Measurements from ENCODE around the gene THSD4. TPM values are rescaled to one million over a fixed set of nuclear protein-coding genes. Genes with fewer than 3 reads are reported as not detected.

Gene THSD4
- total RNA-seq, 6 experiments from 2014 or later = 5.2 to 21.8 (median 13.7) TPM

GRCh38 chr15:71349736-71350526, 234.7 kb downstream of the THSD4 start:
- Histone ChIP-seq H3K9me3 (no peaks in the 10 kb centered on the region), H3K4me3 (no peak overlapping the region), H3K4me1 (peaks cover 0 to 7% (median 0%) of the 10 kb centered on the region in 4 donors), H3K36me3 (no peaks in the 10 kb centered on the region), H3K27ac (no peak overlapping the region), H3K27me3 (no peaks in the 10 kb centered on the region)
- WGBS (ENCODE audit: insufficient coverage, low coverage, low lambda C conversion rate, missing lambda C conversion rate) = 80% methylated on average over 7 of the region's 7 CpGs
- no peak for DNase-seq
- no peak for ATAC-seq
- intact Hi-C loops (cut with DNase I) = no loop called here
- TF ChIP-seq, protein P1, sequence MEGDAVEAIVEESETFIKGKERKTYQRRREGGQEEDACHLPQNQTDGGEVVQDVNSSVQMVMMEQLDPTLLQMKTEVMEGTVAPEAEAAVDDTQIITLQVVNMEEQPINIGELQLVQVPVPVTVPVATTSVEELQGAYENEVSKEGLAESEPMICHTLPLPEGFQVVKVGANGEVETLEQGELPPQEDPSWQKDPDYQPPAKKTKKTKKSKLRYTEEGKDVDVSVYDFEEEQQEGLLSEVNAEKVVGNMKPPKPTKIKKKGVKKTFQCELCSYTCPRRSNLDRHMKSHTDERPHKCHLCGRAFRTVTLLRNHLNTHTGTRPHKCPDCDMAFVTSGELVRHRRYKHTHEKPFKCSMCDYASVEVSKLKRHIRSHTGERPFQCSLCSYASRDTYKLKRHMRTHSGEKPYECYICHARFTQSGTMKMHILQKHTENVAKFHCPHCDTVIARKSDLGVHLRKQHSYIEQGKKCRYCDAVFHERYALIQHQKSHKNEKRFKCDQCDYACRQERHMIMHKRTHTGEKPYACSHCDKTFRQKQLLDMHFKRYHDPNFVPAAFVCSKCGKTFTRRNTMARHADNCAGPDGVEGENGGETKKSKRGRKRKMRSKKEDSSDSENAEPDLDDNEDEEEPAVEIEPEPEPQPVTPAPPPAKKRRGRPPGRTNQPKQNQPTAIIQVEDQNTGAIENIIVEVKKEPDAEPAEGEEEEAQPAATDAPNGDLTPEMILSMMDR (IDR thresholded peaks at IDR 0.05) = no peak
- no peak for TF ChIP-seq POLR2A (IDR thresholded peaks at IDR 0.05)

DNA sequence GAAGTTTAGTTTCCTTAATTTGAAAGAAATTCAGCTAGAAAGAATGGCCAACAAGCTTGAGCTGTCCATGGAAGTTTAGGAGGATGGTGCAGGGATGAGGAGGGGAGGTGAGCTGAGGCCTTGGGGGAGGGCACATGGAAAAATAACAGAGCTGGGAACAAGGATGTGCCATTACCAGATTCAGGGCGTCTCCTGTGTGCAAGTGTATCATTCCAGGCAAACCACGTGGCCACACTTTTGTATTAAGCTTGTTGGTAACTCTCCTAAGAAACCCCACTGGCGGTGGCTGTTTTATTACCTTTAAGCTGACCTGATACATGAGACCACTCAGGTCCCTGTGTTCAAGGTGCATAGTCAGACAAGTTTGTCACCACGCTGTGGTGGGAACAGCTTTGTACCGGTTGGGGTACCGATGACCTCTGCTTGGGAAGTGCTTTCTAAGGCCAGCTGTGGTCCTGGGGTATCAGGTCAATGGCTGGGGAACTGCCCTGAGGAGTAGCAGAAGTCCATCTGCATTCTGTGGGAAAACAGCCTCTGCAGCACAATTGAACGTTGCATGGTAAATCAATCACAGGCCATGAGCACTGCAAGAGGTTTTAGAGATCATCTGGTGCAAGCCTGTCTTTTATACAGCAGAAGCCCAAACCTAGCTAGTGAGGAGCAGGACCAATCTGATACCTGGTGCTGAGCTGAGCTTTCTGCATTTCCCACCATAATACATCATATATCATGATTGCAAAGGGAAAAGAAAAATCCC, 235.5 kb downstream of the THSD4 start:
- Histone ChIP-seq H3K4me3 (no peak overlapping the region), H3K27me3 (no peaks in the 10 kb centered on the region), H3K36me3 (no peaks in the 10 kb centered on the region), H3K9me3 (no peaks in the 10 kb centered on the region), H3K27ac (no peak overlapping the region), H3K4me1 (peaks cover 0 to 7% (median 0%) of the 10 kb centered on the region in 4 donors)
- no peak for DNase-seq
- no peak for ATAC-seq
- WGBS (ENCODE audit: insufficient coverage, low coverage, low lambda C conversion rate, missing lambda C conversion rate) = 94% methylated on average over 3 of the region's 7 CpGs
- intact Hi-C loops (cut with DNase I) = no loop called here
- TF ChIP-seq, protein P1 (IDR thresholded peaks at IDR 0.05) = no peak
- no peak for TF ChIP-seq POLR2A (IDR thresholded peaks at IDR 0.05)

DNA sequence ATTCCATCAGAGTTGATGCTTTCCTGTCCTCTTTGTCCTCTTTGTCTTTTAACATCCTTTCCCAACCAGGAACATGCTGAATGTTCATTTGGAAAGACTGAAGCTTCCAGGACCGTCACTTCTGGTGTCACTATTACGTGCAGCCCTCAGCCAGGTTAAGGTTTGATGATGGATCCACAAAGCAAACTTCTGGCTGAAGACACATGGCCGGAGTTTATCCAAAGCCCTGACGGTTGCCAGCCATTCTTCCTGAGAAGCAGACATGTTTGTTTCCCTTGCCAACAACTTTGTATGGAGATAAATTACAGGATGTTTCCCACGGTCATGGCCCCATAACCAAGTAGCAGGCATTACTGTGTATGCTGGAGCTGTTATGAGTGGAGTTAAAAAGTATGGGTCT, 236.9 kb downstream of the THSD4 start:
- no peaks in the 10 kb centered on the region for H3K9me3 ChIP-seq
- no peaks in the 10 kb centered on the region for H3K27me3 ChIP-seq
- no peak for DNase-seq
- intact Hi-C loops (cut with DNase I) = no loop called here
- no peak for TF ChIP-seq POLR2A (IDR thresholded peaks at IDR 0.05)
- TF ChIP-seq, protein P1 (IDR thresholded peaks at IDR 0.05) = no peak
- no peak overlapping the region for H3K4me3 ChIP-seq
- peaks cover 0 to 7% (median 0%) of the 10 kb centered on the region in 4 donors for H3K4me1 ChIP-seq
- no peak for ATAC-seq
- no peak overlapping the region for H3K27ac ChIP-seq
- 64% methylated on average over 5 of the region's 5 CpGs for WGBS (ENCODE audit: insufficient coverage, low coverage, low lambda C conversion rate, missing lambda C conversion rate)
- no peaks in the 10 kb centered on the region for H3K36me3 ChIP-seq

GRCh38 chr15:71352765-71353164, 237.5 kb downstream of the THSD4 start:
- WGBS (ENCODE audit: insufficient coverage, low coverage, low lambda C conversion rate, missing lambda C conversion rate) = 73% methylated on average over 5 of the region's 6 CpGs
- Histone ChIP-seq H3K27me3 (no peaks in the 10 kb centered on the region), H3K9me3 (no peaks in the 10 kb centered on the region), H3K4me1 (peaks cover 0 to 7% (median 0%) of the 10 kb centered on the region in 4 donors), H3K27ac (no peak overlapping the region), H3K4me3 (no peak overlapping the region), H3K36me3 (no peaks in the 10 kb centered on the region)
- ATAC-seq = no peak
- DNase-seq = no peak
- intact Hi-C loops (cut with DNase I) = no loop called here
- TF ChIP-seq, protein P1 (IDR thresholded peaks at IDR 0.05) = no peak
- TF ChIP-seq POLR2A (IDR thresholded peaks at IDR 0.05) = no peak
